ENCODE measurements around the gene MVB12B.

MVB12B gene

DNA sequence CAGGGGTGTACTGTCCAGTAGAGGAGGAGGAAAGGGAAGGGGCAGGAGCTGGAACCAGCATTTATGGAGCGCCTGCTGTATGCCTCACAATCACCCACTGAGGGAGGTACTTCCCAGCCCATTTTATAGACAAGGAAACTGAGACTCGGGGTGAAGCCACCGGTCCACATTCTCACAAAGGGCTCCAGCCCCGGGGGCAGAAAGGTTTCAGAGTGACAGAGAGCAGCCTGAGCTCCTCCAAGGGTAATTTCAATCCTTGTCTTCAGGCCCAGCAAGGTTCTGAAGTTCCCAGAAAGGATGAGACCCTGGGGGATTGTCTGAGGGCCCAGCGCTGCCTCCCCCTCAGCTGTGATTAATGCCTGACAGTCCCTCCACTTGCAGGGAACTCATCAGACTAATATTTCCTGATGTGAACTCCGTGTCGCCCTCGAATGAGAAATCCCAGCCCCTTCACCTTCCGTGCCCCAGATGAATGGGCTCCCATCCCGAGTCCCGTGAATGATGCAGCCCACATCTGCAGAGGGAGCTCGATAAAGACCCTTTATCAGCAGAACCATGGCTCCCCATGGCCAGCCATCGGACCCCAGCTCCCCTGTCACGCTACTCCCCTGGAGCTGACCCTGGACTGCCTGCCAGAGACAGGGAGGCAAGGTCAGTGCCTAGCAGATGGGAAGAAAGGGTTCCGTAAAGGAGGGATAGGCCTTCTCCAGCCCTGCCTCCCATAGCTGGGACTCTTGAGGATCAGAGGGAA, 32.1 kb upstream of the MVB12B start:
- Histone ChIP-seq H3K27me3 (ENCODE audit: low read depth, low read length) (peaks cover 11% of the 10 kb centered on the region; the same call in 1 of the 2 replicates), H3K9me3 (ENCODE audit: insufficient read depth, low read length) (no peaks in the 10 kb centered on the region), H2AFZ (ENCODE audit: low read depth, low read length) (no peak overlapping the region), H3K4me2 (ENCODE audit: low read length) (no peak overlapping the region), H3K4me3 (ENCODE audit: low read length) (no peak overlapping the region), H3K4me1 (ENCODE audit: low read length) (peaks cover 7% of the 10 kb centered on the region), H3K27ac (ENCODE audit: low read length) (no peak overlapping the region), H3K79me2 (ENCODE audit: low read length) (no peaks in the 10 kb centered on the region), H3K9ac (ENCODE audit: low read length) (no peak overlapping the region), H4K20me1 (ENCODE audit: insufficient read depth, low read length) (no peaks in the 10 kb centered on the region), H3K36me3 (replicated peaks; ENCODE audit: low read depth, low read length) (no peaks in the 10 kb centered on the region)
- TF ChIP-seq EZH2phosphoT487 (IDR thresholded peaks at IDR 0.05; ENCODE audit: low read depth): no peak
- TF ChIP-seq, protein P1, sequence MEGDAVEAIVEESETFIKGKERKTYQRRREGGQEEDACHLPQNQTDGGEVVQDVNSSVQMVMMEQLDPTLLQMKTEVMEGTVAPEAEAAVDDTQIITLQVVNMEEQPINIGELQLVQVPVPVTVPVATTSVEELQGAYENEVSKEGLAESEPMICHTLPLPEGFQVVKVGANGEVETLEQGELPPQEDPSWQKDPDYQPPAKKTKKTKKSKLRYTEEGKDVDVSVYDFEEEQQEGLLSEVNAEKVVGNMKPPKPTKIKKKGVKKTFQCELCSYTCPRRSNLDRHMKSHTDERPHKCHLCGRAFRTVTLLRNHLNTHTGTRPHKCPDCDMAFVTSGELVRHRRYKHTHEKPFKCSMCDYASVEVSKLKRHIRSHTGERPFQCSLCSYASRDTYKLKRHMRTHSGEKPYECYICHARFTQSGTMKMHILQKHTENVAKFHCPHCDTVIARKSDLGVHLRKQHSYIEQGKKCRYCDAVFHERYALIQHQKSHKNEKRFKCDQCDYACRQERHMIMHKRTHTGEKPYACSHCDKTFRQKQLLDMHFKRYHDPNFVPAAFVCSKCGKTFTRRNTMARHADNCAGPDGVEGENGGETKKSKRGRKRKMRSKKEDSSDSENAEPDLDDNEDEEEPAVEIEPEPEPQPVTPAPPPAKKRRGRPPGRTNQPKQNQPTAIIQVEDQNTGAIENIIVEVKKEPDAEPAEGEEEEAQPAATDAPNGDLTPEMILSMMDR (IDR thresholded peaks at IDR 0.05; ENCODE audit: low read depth, low read length): no peak

DNA sequence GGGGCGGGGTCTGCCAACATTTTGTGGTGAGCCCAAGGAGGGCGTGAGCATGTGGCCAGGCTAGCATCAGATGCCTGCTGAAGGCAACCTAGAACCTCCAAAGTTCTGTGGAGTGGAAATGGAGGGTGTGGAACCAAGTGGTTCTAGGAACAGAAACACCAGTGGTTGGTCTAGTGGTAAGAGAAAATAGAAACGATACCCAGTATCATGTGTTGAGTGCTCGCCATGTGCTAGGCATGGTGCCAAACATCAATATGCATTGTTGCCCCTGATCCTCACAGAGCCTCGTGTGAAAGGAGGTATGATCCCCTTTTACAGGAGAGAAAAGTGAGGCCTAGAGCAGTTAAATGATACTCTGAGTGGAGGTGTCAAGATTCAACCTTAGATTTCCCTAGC, 31.5 kb upstream of the MVB12B start:
- H4K20me1 ChIP-seq (ENCODE audit: insufficient read depth, low read length): no peaks in the 10 kb centered on the region
- H3K27ac ChIP-seq (ENCODE audit: low read length): no peak overlapping the region
- H3K27me3 ChIP-seq (ENCODE audit: low read depth, low read length): peaks cover 14% of the 10 kb centered on the region; the same call in 1 of the 2 replicates
- no peaks in the 10 kb centered on the region for H3K36me3 ChIP-seq (replicated peaks; ENCODE audit: low read depth, low read length)
- TF ChIP-seq, protein P1 (IDR thresholded peaks at IDR 0.05; ENCODE audit: low read depth, low read length): no peak
- no peak for TF ChIP-seq EZH2phosphoT487 (IDR thresholded peaks at IDR 0.05; ENCODE audit: low read depth)
- no peak overlapping the region for H3K4me2 ChIP-seq (ENCODE audit: low read length)
- peaks cover 7% of the 10 kb centered on the region for H3K4me1 ChIP-seq (ENCODE audit: low read length)
- H3K9me3 ChIP-seq (ENCODE audit: insufficient read depth, low read length): no peaks in the 10 kb centered on the region
- no peak overlapping the region for H3K4me3 ChIP-seq (ENCODE audit: low read length)
- no peak overlapping the region for H3K9ac ChIP-seq (ENCODE audit: low read length)
- no peaks in the 10 kb centered on the region for H3K79me2 ChIP-seq (ENCODE audit: low read length)
- no peak overlapping the region for H2AFZ ChIP-seq (ENCODE audit: low read depth, low read length)

DNA sequence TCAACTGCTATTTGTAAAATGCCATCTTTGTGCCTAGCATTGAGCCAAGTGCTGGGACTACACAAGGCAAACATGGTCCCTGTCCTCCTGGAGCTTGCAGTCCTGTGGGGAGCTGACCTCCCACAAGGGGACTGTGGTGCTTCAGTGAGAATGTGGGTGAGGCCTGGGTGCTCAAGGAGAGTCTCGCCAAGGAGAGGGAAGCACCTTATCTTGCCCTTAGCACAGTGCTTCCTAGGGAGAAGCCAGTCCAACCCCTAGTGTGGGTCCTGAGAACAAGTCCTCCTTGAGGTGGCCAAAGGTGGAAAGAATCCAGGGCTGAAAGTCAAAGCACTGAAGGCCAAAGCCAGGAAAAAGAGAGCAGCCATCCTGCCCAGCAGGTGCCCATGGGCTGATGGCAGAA, 31.1 kb upstream of the MVB12B start:
- Histone ChIP-seq H3K9ac (ENCODE audit: low read length) (no peak overlapping the region), H3K27ac (ENCODE audit: low read length) (no peak overlapping the region), H3K9me3 (ENCODE audit: insufficient read depth, low read length) (no peaks in the 10 kb centered on the region), H3K4me2 (ENCODE audit: low read length) (no peak overlapping the region), H2AFZ (ENCODE audit: low read depth, low read length) (no peak overlapping the region), H3K27me3 (ENCODE audit: low read depth, low read length) (peaks cover 14% of the 10 kb centered on the region; the same call in 1 of the 2 replicates), H3K4me3 (ENCODE audit: low read length) (no peak overlapping the region), H3K36me3 (replicated peaks; ENCODE audit: low read depth, low read length) (no peaks in the 10 kb centered on the region), H3K4me1 (ENCODE audit: low read length) (peaks cover 7% of the 10 kb centered on the region), H4K20me1 (ENCODE audit: insufficient read depth, low read length) (no peaks in the 10 kb centered on the region), H3K79me2 (ENCODE audit: low read length) (no peaks in the 10 kb centered on the region)
- TF ChIP-seq, protein P1 (IDR thresholded peaks at IDR 0.05; ENCODE audit: low read depth, low read length): no peak
- TF ChIP-seq EZH2phosphoT487 (IDR thresholded peaks at IDR 0.05; ENCODE audit: low read depth): no peak

DNA sequence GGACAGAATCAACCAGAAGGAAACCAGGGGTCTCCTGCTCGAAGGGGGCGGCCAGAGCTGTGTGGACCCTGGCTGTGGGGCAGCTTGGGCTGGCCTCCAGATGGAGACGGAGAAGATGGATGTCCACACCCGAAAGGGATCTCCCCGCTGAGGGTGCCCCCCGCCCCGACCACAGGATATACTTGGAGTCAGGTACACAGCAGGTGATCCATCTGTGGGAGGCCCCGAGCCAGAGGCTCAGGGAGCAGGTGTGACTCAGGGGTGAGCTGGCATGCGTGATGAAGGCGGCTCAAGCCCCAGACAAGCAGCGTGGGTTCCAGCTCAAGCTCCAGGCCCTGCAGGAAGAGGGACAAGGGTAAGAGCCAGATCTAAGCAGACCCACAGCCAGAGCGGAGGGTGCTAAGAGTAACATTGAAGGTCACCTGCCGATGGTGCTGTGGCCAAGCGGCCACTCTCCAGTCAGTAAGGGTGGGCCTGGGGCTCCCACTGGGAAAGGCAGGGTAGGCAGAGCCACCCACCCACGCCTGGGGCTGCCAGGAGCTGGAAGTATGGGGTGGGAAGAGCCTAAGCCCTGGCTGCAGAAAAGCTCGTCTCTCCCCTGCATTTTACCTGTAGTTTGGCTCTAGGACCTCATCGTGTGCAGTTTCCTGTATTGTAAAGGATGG, 30.6 kb upstream of the MVB12B start:
- no peaks in the 10 kb centered on the region for H3K79me2 ChIP-seq (ENCODE audit: low read length)
- H3K27ac ChIP-seq (ENCODE audit: low read length): no peak overlapping the region
- H3K4me2 ChIP-seq (ENCODE audit: low read length): no peak overlapping the region

More for the DNA sequence above, 30.6 kb upstream of the MVB12B start:
- peaks cover 7% of the 10 kb centered on the region for H3K4me1 ChIP-seq (ENCODE audit: low read length)
- H3K9ac ChIP-seq (ENCODE audit: low read length): no peak overlapping the region
- no peaks in the 10 kb centered on the region for H3K9me3 ChIP-seq (ENCODE audit: insufficient read depth, low read length)
- H2AFZ ChIP-seq (ENCODE audit: low read depth, low read length): no peak overlapping the region
- H3K27me3 ChIP-seq (ENCODE audit: low read depth, low read length): peaks cover 17% of the 10 kb centered on the region
- H3K36me3 ChIP-seq (replicated peaks; ENCODE audit: low read depth, low read length): no peaks in the 10 kb centered on the region
- H4K20me1 ChIP-seq (ENCODE audit: insufficient read depth, low read length): no peaks in the 10 kb centered on the region
- no peak overlapping the region for H3K4me3 ChIP-seq (ENCODE audit: low read length)
- TF ChIP-seq EZH2phosphoT487 (IDR thresholded peaks at IDR 0.05; ENCODE audit: low read depth): no peak
- TF ChIP-seq, protein P1 (IDR thresholded peaks at IDR 0.05; ENCODE audit: low read depth, low read length): no peak

Data from OCI-LY3 (cell line).